GM21717 (cell line): Measurements from ENCODE around the gene GINS3.

Source experiments
- ATAC-seq: cut with Tn5 transposase; IDR thresholded peaks from one replicate; pipeline ENCODE4 v1.9.1; 2021; ENCODE audit warnings: mild to moderate bottlenecking, moderate library complexity; ENCODE audit not compliant: unreplicated experiment

GINS3 gene

DNA sequence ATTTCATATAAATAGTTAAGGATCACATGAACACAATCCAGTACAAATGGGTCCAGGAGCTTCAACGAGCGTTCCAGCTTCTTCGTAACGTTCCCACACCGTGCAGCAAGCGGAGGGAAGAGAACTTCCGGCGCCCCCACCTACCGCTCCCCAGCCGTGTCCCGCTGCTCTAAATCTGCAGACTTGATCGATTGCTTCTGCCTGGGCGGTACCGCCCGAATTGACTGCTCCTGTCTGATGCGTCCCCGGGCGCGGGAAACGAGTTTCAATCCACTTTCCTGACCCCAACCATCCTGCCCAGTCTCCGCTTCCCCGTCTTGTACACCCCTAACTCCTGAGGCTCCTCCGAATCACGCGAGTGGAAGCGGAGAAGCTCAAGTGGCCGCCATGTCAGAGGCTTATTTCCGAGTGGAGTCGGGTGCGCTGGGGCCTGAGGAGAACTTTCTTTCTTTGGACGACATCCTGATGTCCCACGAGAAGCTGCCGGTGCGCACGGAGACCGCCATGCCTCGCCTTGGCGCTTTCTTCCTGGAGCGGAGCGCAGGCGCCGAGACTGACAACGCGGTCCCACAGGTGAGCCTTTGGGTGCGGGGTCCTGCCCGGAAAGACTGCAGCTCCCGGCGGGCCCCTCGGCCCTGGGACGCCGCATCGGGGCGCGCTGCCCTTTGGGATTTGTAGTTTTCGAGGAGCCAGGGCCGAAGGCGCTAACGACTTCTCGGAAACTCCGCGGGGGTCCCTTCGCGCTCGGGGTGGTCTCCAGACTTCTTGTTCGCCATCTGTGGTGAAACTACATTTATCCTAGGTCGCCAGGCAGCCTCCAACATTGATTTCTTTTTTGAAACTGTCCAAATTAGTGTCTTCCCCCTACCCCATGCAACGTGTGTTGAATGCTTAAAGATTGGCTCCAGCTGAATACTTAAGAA is at the start of gene GINS3:
TSS of gene GINS3 (plus strand) at position 257 of the 923 bp plus-strand sequence. CDS start at position 388, 131 bp downstream.
- ATAC-seq: peak; percentile 98

DNA sequence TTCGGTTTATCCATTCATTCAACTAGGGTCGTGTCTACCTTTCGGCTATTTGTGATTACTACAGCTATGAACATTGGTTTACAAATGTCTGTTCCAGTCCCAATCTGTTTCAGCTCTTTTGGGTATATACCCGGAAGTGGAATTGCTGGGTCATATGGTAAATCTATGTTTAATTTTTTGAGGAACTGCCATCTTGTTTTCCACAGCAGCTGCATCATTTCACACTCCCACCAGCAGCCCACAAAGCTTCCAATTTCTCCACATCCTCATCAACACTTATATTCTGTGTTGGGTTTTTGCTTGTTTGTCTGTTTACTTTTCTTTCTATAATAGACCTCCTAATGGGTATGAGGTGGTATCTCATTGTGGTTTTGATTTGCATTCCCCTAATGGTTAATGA is 48.7 kb upstream of the GINS3 start:
- no peak for ATAC-seq

DNA sequence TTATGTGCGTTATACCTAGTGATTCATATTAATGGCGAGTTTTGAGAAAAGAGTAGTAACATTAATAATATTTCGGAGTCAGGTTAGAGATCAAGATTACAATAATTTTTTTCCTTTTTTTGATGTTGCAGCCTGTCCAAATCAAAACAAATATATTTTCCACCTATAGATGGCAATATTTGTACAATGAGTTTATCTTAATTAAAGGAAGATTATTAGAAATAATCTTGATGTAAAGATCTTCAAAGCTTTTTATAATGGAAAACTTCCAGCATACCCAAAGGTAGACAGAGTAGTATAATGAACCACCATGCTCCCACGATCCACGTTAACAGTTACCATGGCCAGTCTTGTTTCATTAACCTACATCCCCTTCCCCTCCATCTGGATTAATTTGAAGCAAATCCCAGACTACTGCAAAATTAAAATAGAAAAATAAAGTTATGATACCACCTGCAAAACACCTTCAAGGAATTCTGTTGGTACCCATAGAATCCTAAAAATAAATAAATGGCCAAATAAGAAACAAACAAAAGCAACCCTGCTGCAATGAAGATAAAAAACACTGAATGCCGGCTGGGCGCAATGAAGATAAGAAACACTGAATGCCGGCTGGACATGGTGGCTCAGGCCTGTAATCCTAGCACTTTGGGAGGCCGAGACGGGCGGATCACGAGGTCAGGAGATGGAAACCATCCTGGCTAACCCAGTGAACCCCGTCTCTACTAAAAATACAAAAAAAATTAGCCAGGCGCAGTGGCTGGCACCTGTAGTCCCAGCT is 46.5 kb upstream of the GINS3 start:
- ATAC-seq: no peak

DNA sequence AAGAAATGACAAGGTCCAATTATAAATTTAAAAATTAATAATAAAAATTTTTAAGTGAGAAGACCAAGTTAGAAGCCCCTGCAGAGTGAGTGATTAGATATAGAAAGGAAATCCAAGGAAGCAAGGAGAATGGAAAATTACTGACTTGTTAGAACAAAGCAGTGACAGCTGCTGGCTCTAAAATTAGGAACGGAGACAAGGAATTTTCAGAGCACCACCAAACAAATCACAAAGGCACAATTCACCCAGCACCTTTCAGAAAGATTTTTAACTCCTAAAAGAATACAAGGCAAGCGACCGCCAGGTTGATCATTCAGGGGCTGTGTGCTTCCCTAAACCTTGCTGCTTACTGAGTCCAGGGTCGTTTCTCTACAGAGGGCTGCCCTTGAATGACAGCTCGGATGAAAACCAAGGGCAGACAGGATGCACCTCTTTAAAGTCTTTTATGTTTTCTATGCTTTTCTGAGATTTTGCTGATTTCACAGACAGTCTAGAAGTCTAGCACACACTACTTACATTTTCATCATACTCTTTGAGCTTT is 45.4 kb upstream of the GINS3 start:
- no peak for ATAC-seq

DNA sequence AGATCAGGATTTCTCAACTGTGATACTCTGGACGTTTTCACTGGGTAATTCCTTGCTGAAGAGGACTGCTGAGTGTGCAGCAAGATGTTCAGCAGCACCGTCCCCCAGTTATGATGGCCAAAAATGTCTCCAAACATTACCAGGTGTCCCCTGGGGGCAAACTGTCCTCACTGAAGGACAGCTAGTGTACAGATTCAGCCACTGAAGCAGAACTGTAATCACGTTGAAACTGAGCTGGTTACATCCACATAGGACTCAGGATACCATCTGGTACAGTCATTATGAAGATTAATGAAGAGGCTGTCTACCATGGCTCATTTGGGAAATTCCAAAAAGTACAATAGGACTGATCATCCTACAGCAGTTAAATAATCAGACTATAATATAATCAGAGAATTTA is 43.3 kb upstream of the GINS3 start:
- ATAC-seq: no peak

DNA sequence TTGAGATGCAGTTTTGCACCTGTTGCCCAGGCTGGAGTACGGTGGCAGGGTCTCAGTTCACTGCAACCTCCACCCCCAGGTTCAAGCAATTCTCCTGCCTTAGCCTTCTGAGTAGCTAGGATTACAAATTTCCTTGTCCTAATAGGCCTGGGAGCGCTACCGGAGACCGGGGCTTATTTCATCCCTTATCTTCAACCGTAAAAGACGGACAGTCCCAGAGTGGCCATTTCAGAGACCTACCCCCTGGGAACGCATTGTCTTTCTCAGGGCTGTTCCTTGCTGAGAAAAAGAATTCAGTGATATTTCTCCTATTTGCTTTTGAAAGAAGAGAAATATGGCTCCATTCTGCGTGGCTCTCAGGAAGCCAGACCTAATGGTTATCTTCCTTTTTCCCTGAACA is 39.6 kb upstream of the GINS3 start:
- ATAC-seq: no peak

DNA sequence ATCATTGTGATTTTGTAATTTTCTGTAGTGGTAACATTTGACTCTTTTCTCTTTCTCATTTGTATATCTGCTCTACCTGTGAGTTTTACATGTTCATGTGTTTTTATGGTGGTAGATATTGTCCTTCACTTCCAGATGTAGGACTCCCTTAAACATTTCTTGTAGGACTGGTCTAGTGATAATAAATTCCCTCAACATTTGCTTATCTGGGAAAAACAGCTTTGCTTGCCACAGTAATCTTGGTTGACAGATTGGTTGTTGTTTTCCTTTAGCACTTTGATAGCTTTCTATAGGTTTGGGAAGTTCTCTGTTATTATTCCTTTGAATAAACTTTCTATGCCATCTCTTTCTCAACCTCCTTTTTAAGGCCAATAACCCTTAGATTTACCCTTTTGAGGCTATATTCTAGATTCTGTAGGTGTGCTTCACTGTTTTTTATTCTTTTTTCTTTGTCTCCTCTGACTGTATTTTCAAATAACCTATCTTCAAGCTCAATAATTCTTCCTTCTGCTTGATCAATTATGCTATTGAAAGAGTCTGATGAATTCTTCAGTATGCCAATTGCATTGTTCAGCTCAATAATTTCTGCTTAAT is 32.1 kb upstream of the GINS3 start:
- no peak for ATAC-seq

DNA sequence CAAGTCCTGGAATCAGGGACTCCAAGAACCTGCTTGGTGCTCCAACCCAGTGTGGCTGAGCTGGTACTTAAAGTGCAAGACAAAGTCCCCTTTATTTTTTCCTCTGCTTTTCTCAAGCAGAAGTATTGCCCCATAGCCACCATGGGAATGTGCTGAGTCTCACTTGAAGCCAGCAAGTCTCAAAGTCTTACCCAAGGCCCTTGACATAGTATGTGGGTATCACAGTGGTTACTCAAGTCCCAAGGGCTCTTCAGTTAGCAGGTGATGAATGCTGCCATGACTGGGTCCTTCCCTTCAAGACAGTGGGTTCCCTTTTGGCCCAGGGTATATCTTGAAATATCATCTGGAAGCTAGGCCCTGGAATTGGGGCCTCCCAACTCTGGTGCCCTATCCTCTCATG is 30.5 kb upstream of the GINS3 start:
- no peak for ATAC-seq

DNA sequence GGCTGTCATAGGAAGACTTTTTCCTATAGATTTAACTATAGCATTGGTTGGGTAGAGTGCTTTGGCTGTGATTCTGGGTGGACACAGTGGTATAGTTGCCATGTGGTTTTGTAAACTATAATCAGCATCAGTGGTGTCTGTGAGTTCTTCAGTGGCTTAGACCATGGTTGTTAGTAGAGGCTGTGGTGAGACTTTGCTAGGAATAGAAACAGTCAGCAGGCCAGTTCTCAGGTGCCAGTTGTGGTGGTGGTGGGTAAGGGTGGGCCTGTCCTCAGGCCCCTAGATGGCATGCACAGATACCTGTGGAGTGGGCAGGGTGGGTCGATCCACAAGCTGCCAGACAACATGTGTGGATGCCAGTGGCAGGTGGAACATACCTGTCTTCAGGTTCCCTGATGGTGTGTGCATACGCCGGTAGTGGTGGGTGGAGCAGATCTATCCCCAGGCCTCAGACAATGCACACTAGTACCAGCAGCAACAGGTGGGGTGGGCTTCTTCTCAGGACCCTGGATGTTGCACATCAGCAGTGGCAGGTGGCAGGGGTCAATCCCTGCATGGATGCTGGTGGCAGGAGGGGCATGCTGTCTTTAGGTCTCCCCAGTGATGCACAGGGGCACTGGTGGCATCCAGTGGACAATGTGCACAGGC is 28.4 kb upstream of the GINS3 start:
- no peak for ATAC-seq

DNA sequence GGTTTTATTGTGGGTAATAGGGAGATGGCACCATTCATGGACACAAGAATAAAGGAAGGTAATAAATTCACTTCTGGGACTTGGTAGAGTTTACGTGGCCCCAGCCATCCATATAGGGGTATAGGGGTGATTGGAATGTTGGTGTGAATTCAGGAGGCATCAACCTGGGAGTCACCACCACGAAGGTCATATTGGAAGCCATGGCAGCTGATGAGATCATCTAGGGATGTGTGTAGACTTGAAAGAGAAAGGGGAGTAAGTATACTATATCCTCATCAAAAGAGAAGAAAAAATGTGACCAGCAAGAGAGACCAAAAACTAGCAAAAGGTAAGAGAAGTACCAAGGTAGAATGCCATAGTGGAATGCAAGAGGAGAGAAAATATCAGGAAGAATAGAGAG is 26.6 kb upstream of the GINS3 start:
- no peak for ATAC-seq

DNA sequence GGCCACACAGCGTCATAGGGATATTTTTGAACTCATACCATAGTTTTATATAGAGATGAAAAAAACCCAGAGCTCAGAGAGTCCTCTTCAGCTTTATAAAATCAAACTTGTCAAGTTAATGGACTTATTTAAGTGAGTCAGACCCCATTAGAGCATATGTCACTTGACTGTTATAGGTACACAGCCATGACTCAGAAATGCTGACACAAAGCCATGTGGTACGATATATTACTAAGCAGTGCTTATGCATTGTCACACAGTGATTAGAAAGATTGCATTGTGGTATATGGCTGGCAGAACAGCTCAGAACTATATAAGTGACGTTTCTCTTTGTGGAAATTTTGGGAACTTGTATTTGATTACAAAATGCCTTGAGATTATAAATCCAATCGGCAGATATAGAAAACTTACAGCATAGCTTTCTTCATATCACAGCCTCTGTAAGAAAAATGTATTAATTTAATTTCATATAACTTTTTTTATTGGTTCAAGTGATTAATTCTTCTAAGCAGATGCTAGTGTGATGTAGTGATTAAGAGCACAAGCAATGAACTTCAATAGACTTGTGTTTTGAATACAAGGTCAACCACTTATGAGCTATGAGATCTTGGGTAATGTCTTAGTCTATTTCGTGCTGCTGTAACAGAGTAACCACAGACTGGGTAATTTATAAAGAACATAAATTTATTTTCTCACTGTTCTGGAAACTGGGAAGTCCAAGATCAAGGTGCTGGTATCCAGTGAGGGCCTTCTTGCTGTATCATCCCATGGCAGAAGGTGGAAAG is 25.8 kb upstream of the GINS3 start:
- ATAC-seq: no peak

DNA sequence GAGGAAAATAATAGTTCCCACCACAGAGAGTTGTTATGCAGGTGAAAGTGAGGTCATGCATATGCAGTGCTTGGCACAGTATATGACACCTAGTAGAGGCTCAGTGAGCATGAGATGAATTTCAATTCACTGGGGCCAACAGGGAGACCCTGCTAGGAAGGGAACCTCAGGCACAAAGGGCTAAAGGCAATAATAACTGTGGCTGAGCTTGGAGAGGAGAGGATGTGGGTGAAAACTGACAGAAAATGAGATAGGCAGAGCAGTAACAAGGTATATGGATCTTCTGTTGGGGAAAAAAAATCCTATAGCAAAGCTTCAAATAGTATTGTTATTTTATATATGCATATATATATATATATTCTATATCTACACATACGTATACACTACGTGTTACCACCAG is 25.0 kb upstream of the GINS3 start:
- ATAC-seq: no peak

DNA sequence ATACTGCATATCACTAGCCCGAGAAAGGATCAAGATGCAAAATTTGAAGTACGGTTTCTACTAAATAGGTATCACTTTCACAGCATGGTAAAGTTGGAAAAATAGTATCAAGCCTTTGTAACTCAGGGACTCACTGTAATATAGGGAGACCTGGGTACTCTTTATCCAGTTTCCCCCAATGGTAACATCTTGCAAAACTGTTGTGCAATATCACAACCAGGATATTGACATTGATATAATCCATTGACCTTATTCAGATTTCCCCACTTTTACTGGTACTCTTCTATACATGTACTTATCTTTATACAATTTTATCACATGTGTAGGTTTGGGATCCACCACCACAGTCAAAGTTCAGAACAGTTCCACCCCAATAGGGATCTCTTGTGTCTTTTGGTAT is 20.4 kb upstream of the GINS3 start:
- no peak for ATAC-seq

DNA sequence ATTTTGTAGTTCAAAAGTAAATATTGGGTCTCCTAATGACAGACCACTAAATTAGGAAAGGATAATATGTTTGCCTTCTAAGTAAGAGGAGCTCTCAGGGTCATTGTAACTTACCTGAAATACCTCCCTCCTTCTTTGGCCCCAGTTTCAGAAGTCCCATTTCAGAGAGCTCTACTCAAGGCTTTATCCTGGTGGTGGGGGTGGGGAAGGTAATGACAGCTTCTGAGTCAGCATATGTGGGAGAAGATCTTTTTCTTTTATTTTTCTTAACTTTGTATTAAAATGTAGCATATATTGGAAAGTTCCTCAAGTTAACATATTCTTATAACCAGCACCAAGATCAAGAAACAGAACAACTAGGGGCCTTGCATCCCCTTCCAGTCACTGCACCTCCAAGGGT is 16.9 kb upstream of the GINS3 start:
- no peak for ATAC-seq

DNA sequence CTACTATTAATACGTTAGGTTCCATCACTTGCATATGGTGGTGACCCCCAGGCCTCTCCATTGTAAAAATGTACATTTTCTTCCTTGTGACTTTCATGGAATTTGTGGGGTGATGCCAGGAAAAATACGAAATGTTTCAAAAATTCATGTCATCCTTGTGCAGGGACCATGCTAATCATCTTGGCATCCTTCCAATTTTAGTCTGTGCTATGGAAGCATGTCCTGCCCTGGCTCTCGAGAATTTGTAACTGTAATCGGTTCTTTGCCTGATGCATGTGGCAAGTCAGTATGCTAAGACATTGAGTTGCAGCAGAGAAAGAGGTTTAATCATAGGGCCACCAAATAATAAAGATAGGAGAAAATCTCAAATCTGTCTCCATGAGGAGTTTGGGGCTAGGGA is 14.3 kb upstream of the GINS3 start:
- no peak for ATAC-seq

DNA sequence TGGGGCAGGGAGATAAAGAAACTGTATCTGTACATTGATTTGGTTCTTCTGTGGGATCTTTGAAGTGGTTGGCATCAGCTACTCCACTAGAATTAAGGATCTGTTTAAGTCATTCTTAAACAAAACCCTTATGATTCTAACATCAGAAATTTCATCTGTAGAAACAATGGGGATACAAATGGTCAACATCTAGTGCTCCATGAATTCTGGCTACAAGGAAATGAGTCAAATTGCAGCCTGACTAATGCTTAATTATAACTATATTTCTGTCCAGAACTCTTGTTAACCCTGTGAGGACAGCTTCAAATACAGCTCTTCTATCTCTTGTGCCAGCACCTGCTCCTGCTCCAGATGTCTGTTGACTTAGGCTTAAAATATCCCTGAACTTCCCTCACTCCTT is 13.9 kb upstream of the GINS3 start:
- no peak for ATAC-seq

DNA sequence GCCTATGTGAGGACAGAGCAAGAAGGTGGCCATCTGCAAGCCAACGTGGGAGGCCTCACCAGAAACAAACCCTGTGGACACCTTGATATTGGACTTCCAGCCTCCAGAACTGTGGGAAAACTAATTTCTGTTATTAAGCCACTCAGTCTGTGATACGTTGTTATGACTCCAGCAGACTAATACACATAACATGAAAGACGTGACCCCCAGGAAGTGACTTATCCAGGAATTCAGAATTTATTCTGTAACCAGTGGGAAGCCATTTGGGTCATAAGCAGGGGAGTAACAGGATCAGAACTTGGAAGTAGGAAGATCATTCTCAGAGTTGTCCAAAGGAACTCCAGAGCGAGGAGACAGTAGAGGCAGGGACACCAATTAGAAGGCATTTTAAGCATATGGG is 12.5 kb upstream of the GINS3 start:
- no peak for ATAC-seq

DNA sequence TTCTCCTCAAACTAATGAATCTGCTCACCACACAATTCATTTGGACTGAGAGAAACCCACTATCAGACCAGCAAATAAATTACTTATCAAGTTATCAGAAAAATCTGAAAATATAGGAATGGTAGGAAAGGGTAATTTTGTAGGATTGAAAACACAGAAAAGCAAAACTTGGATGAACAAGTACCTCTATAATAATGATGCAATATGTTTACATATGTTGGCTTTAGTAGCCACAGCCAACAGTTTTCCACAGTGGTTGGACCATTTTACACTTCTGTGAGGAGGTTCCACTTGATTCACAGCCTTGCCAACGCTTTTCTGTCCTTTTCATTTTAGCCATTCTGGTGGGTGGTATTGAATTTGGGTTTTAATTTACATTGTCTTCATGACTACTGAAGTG is 10.6 kb upstream of the GINS3 start:
- no peak for ATAC-seq

DNA sequence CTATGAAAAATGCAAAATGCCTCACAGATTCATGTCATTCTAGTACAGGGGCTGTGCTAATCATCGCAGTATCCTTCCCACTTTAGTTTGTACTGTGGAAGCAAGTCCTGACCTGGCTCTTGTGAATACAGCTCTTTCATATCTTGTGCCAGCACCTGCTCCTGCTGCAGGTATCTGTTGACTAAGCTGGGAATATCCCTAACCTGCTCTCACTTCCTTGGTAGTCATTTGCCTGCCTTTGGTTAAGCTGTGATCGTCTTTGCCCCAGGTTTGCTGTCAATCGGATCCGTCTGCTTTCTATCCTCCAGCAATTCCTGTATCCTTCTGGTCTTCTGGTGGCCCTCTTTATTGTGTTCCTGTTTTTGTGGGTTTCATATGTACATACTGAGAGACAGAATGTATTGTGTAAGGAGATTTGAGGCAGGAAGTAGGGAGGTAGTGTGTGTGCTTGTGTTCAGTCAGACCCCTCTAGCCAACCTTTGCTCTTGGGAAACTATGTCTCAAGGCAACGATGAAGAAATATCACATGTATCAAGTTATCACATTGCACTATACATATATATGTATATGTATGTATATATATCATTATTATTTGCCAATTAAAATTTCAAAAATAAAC is 7.7 kb upstream of the GINS3 start:
- no peak for ATAC-seq
